Measurements from ENCODE around the gene OCA2. TPM values are rescaled to one million over a fixed set of nuclear protein-coding genes. Genes with fewer than 3 reads are reported as not detected.

OCA2 gene
- total and polyA plus RNA-seq, 2 of the 4 experiments (the other 2 are of a cell fraction) = under 0.01 to 0.03 TPM

- Histone ChIP-seq H3K4me1 (ENCODE audit: control insufficient read depth, insufficient read depth, low read length) (no peaks in the 10 kb centered on the region), H3K9me1 (ENCODE audit: insufficient read depth, low read length) (no peaks in the 10 kb centered on the region), H2AFZ (replicated peaks; ENCODE audit: low read length, poor library complexity) (no peak overlapping the region), H3K14ac (replicated peaks; ENCODE audit: low read depth, low read length) (no peak overlapping the region), H4K91ac (ENCODE audit: insufficient read depth, low read depth, low read length) (no peak overlapping the region), H3K4me3 (ENCODE audit: insufficient read depth, low read depth, low read length) (no peak overlapping the region), H2BK15ac (ENCODE audit: low read depth, low read length) (no peak overlapping the region), H3K27ac (ENCODE audit: insufficient read depth, low read length) (no peak overlapping the region), H3K9me3 (ENCODE audit: control insufficient read depth, insufficient read depth, low read length) (peaks cover 18% of the 10 kb centered on the region), H3K9ac (ENCODE audit: low read depth, low read length) (no peak overlapping the region), H2AK5ac (ENCODE audit: low read depth, low read length) (no peak overlapping the region), H3K56ac (ENCODE audit: extremely low read depth, insufficient read depth, low read length) (no peak overlapping the region), H2BK120ac (ENCODE audit: low read depth, low read length) (no peak overlapping the region), H2AK9ac (replicated peaks; ENCODE audit: low read depth, low read length, poor library complexity) (no peak overlapping the region), H4K5ac (ENCODE audit: low read depth, low read length) (no peak overlapping the region), H4K8ac (ENCODE audit: low read depth in 2 of 2, low read length in 2 of 2) (no peak overlapping the region), H4K20me1 (ENCODE audit: insufficient read depth, low read length) (no peaks in the 10 kb centered on the region), H3K23ac (ENCODE audit: low read depth, low read length) (no peak overlapping the region), H3K27me3 (ENCODE audit: control insufficient read depth, insufficient read depth, low read length) (no peaks in the 10 kb centered on the region), H3K4me2 (ENCODE audit: low read depth, low read length) (no peak overlapping the region), H2BK20ac (ENCODE audit: low read depth, low read length) (no peak overlapping the region), H2BK5ac (ENCODE audit: low read depth, low read length, poor library complexity, severe bottlenecking) (no peak overlapping the region), H3K18ac (ENCODE audit: low read depth, low read length) (no peak overlapping the region), H3K36me3 (ENCODE audit: control insufficient read depth, insufficient read depth, low read length) (no peaks in the 10 kb centered on the region), H3K4ac (ENCODE audit: low read depth, low read length) (no peak overlapping the region), H3K79me1 (ENCODE audit: low read depth in 1 of 2, low read length in 2 of 2) (no peaks in the 10 kb centered on the region)
- no TSS peak for BruUV-seq (replicated peaks)
- in situ Hi-C loops (cut with MboI; ENCODE audit: low sequenced_read_pairs) = no loop called here
- intact Hi-C loops (cut with micrococcal nuclease) = no loop called here
- ChIA-PET CTCF (no interaction called here), POLR2A (ENCODE audit: unreplicated experiment) (no interaction called here)
- no peak for DNase-seq
- ATAC-seq (ENCODE audit: low read depth) = no peak
- 55% methylated on average over 6 of the region's 9 CpGs; no CpG with 5 or more reads in 1 of the 2 experiments for WGBS, 2 experiments (ENCODE audit: extremely low coverage in 2 of 2, insufficient read length in 1 of 2)
- dilution Hi-C loops (cut with HindIII; ENCODE audit: low sequenced_read_pairs, unreplicated experiment) = no loop called here
- TF ChIP-seq MXI1 (IDR thresholded peaks at IDR 0.05; ENCODE audit: borderline replicate concordance, low read depth, low read length) (no peak), CHD1 (IDR thresholded peaks at IDR 0.05; ENCODE audit: low read depth, low read length) (no peak), POLR2A (IDR thresholded peaks at IDR 0.05; ENCODE audit: low read depth, low read length) (no peak), NFE2L2 (IDR thresholded peaks at IDR 0.05; ENCODE audit: low read depth, low read length) (no peak), USF2 (IDR thresholded peaks at IDR 0.05; ENCODE audit: low read depth, low read length) (no peak), MAFK (IDR thresholded peaks at IDR 0.05; ENCODE audit: low read depth, low read length) (no peak), RAD21 (IDR thresholded peaks at IDR 0.05; ENCODE audit: low read length) (no peak), FOS (IDR thresholded peaks at IDR 0.05; ENCODE audit: low read depth, low read length) (no peak), MAZ (IDR thresholded peaks at IDR 0.05; ENCODE audit: borderline replicate concordance, low read depth, low read length) (no peak), SMC3 (IDR thresholded peaks at IDR 0.05; ENCODE audit: low read depth, low read length) (no peak)
Observed at GRCh38 chr15:27934782-27935181, 164.3 kb downstream of the OCA2 start.

Measured in IMR-90 (cell line).